Glutamatergic neuron (in vitro differentiated cells): ENCODE measurements around the gene RNF38. TPM values are rescaled to one million over a fixed set of nuclear protein-coding genes. Genes with fewer than 3 reads are reported as not detected.

Experiments
- DNase-seq: peaks from one replicate; pipeline ENCODE4 v3.0.0; 2022
- H3K27ac Mint-ChIP-seq: one replicate; pipeline ENCODE4 v1.8.0; 2020; ENCODE audit warnings: mild to moderate bottlenecking, mixed read lengths, inconsistent platforms; ENCODE audit not compliant: unreplicated experiment
- H3K27me3 Mint-ChIP-seq: one replicate; pipeline ENCODE4 v1.8.0; 2020; ENCODE audit warnings: mild to moderate bottlenecking, moderate library complexity, mixed read lengths, inconsistent platforms; ENCODE audit not compliant: unreplicated experiment
- H3K36me3 Mint-ChIP-seq: one replicate; pipeline ENCODE4 v1.8.0; 2020; ENCODE audit warnings: mild to moderate bottlenecking, mixed read lengths, inconsistent platforms; ENCODE audit not compliant: unreplicated experiment
- H3K4me1 Mint-ChIP-seq: one replicate; pipeline ENCODE4 v1.8.0; 2020; ENCODE audit warnings: mild to moderate bottlenecking, low read depth, mixed read lengths, inconsistent platforms; ENCODE audit not compliant: unreplicated experiment
- H3K4me3 Mint-ChIP-seq: one replicate; pipeline ENCODE4 v1.8.0; 2020; ENCODE audit warnings: mild to moderate bottlenecking, mixed read lengths, inconsistent platforms; ENCODE audit not compliant: unreplicated experiment
- H3K9me3 Mint-ChIP-seq: one replicate; pipeline ENCODE4 v1.8.0; 2020; ENCODE audit warnings: mild to moderate bottlenecking, moderate library complexity, mixed read lengths, inconsistent platforms; ENCODE audit not compliant: unreplicated experiment
- total RNA-seq: library from RNA; stranded (reverse); fragmentation: NEBNext Ultra II Directional; extraction: Animal tissue kit (Norgen Biotek cat#: 25700); gene quantifications from one replicate; pipeline ENCODE4 v1.2.1, GENCODE V29; 2021; ENCODE audit not compliant: unreplicated experiment
- TF ChIP-seq, protein P1 (sequence below): fragments of 200-600 bp; sonication (generic); IDR thresholded peaks from one replicate; pipeline ENCODE4 v1.5.0; 2021; ENCODE audit not compliant: partially characterized antibody, unreplicated experiment

Gene RNF38
- total RNA-seq, 1 donor from 2014 or later = 129 TPM

DNA sequence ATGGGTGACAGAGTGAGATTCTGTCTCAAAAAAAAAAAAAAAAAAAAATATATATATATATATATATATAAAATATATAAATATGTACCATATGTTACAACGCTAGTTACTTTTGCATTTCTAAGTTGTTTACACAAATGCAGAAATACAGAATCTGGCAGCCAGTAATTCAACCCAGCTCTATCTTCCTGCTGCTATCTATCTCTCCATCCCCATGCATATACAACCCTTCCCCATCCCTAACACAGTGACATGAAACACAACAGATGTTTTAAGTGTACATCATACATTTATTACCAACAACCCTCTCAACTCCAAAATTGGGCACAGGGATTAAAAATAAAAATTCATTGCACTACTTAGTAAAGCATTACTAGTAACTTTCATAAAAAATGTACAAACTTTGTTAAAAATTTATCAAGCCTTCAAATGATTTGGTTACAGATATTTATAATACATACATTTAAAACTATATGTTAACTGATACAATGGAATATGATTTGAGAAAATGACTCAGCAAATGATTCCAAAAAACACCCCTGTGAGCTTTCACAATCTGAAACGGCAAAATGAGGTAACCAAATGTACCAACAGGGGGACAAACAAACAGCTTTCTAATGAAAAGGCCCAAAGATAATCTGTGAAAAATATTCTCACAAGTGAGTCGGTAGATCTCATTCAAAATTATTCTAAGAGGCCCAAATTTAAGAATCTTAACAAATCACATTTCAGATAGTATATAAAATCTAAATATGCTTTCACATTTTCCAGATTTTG lies 63.8 kb downstream of the RNF38 start:
- DNase-seq = no peak
- Mint-ChIP-seq H3K4me3 (no peak overlapping the region), H3K27me3 (no peaks in the 10 kb centered on the region), H3K9me3 (no peaks in the 10 kb centered on the region), H3K27ac (peak overlapping the region; percentile 6), H3K4me1 (no peaks in the 10 kb centered on the region), H3K36me3 (no peaks in the 10 kb centered on the region)
- TF ChIP-seq, protein P1, sequence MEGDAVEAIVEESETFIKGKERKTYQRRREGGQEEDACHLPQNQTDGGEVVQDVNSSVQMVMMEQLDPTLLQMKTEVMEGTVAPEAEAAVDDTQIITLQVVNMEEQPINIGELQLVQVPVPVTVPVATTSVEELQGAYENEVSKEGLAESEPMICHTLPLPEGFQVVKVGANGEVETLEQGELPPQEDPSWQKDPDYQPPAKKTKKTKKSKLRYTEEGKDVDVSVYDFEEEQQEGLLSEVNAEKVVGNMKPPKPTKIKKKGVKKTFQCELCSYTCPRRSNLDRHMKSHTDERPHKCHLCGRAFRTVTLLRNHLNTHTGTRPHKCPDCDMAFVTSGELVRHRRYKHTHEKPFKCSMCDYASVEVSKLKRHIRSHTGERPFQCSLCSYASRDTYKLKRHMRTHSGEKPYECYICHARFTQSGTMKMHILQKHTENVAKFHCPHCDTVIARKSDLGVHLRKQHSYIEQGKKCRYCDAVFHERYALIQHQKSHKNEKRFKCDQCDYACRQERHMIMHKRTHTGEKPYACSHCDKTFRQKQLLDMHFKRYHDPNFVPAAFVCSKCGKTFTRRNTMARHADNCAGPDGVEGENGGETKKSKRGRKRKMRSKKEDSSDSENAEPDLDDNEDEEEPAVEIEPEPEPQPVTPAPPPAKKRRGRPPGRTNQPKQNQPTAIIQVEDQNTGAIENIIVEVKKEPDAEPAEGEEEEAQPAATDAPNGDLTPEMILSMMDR = no peak

DNA sequence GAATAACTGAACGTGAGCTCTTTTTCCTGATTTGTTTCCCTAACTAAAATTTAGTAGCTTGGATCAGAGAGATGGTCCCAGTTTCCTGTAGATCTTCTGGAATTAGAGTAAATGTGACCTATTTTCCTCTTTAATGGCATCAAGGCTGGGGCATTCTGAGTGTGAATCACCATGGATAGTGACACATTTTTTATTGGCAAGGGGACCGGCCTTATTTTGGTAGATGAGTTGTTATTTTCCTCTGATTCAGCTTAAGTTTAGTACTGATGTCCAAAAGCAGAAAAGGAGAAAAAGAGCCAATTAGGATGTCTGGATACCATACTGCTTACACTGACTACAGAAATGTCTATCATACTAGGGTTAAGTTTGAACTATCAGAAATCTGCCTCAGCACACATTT lies 68.1 kb downstream of the RNF38 start:
- no peak for DNase-seq
- no peaks in the 10 kb centered on the region for H3K9me3 Mint-ChIP-seq
- H3K36me3 Mint-ChIP-seq = no peaks in the 10 kb centered on the region

DNA sequence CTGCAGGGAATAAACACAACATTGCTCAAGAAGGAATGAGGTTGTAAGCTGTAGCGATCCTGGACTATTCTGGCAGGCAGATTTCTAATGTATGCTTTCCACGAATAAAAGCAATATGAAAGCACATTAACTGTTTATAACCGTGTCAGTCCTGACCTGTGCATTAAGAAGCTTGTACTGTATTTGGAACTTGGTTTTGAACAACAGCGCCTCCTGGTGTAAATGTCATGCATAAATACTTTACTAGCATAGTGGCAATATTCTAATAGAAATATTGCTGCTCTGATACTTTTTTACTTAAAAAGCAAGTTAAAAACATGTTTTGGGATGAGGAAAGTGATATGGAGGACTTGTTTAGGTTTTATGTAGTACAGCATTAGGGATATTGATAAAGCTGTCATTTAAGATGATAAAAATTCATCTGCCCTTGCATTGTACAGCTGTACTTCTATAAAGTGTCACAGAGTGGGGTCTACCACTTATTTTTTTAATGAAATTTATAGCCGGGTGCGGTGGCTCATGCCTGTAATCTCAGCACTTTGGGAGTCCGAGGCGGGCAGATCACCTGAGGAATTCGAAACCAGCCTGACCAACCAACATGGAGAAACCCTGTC lies 71.2 kb downstream of the RNF38 start:
- Mint-ChIP-seq H3K36me3 (no peaks in the 10 kb centered on the region), H3K9me3 (peaks cover 4% of the 10 kb centered on the region), H3K27me3 (no peaks in the 10 kb centered on the region), H3K27ac (no peak overlapping the region), H3K4me1 (no peaks in the 10 kb centered on the region), H3K4me3 (no peak overlapping the region)
- TF ChIP-seq, protein P1 = peak; percentile 95
- DNase-seq = no peak

More for the DNA sequence above, 68.1 kb downstream of the RNF38 start:
- H3K27ac Mint-ChIP-seq = no peak overlapping the region
- no peaks in the 10 kb centered on the region for H3K4me1 Mint-ChIP-seq
- no peak overlapping the region for H3K4me3 Mint-ChIP-seq
- H3K27me3 Mint-ChIP-seq = no peaks in the 10 kb centered on the region
- TF ChIP-seq, protein P1 = no peak

DNA sequence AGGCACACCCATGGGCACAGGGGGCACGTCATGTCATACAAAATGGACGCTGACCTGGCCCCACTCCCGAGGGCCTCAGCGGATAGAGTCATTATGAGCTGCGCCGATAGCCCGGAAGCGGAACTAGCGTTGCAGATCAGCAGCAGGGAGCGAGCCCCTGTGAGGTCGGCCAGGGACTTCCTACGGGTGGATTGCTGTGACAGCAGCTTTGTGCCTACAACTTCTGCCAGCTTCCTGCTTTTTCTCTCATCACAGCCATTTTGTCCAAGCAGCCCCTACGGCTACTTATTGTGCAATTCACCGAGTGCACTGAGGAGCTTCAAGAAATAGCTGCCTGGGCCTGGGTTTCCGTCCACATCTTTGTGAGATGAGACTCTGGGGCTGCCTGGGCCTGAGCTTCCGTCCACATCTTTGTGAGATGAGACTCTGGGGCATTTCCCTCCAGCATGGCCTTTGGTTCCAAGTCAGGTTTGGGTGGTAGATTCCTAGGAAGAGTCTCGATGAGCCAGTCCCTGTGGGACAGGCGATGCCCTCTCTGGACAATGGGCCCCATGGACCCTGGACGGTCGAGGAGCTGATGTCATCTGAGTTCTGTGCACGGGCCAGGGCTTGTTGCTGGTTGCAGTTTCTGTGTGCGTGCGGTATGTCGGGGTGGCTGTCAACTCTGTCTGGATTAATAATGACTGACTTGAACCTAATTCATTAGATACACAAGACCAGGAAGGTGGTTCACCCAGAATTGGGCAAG lies 74.8 kb downstream of the RNF38 start:
- Mint-ChIP-seq H3K4me1 (no peaks in the 10 kb centered on the region), H3K36me3 (peaks cover 8% of the 10 kb centered on the region), H3K27ac (no peak overlapping the region), H3K4me3 (no peak overlapping the region), H3K9me3 (peaks cover 4% of the 10 kb centered on the region), H3K27me3 (no peaks in the 10 kb centered on the region)
- DNase-seq = no peak
- TF ChIP-seq, protein P1 = no peak
